ENCODE data around the gene NRARP. TPM values are rescaled to one million over a fixed set of nuclear protein-coding genes. Genes with fewer than 3 reads are reported as not detected.

NRARP gene
- total and polyA plus RNA-seq, 2 of the 13 experiments (the other 11 are each of a cell fraction or from before 2014, with no cell fraction given): 0.22 to 0.46 TPM

DNA sequence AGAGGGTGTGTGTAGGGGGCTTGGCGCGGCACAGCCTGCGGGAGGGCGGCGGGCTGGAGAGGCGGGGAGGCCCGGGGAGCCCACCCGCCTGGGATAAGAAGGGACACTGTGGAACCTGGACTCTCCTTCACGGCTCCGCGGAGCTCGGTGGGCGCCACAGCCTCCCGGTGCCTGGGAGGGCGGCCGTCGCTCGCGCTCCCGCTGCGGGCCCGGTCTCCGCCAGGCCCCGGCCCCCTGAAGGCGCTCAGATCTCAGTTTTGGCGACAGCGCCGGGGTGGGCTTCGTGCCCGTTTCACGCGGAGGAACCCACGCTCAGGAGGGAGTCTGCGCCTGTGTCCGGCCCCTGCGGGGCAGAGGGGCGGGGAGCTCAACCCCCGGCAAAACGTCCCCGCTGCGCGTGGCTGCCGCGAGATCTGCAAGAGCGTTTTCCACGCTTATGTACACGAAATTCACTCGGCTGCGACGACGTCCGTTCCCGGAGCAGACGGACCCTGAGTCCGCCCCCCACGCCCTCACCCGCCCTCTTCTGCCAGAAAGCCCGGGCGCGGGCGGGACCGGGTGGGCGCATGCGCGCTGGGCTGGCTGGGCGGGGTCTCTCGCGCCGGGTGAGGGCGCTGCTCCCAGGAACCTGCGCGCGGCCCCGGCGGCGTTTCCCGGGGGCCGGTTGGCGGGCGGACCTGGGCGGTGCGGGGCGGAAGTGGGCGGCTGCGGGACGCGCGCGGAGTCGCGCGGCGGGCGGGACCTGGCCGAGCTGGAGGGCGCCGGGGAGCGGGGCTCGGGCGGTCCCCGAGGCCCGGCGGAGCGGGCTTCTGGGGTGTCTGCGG is 47.2 kb downstream of the NRARP start, which contains the start of gene NELFB (continued):
- TF ChIP-seq ZNF33A (CRISPR knock-in tag; IDR thresholded peaks at IDR 0.05; ENCODE audit: borderline replicate concordance): no peak
- no peak for TF ChIP-seq ISX (CRISPR knock-in tag; conservative IDR thresholded peaks at IDR 0.05)
- no peak for TF ChIP-seq ZNF564 (CRISPR knock-in tag; IDR thresholded peaks at IDR 0.05)
- TF ChIP-seq ZNF205 (CRISPR knock-in tag; IDR thresholded peaks at IDR 0.05): peak; percentile 60; the same call in 1 of the 2 replicates
- TF ChIP-seq ZFAT (CRISPR knock-in tag; conservative IDR thresholded peaks at IDR 0.05): no peak
- TF ChIP-seq SMAD9 (CRISPR knock-in tag; IDR thresholded peaks at IDR 0.05): no peak
- TF ChIP-seq, protein P1, sequence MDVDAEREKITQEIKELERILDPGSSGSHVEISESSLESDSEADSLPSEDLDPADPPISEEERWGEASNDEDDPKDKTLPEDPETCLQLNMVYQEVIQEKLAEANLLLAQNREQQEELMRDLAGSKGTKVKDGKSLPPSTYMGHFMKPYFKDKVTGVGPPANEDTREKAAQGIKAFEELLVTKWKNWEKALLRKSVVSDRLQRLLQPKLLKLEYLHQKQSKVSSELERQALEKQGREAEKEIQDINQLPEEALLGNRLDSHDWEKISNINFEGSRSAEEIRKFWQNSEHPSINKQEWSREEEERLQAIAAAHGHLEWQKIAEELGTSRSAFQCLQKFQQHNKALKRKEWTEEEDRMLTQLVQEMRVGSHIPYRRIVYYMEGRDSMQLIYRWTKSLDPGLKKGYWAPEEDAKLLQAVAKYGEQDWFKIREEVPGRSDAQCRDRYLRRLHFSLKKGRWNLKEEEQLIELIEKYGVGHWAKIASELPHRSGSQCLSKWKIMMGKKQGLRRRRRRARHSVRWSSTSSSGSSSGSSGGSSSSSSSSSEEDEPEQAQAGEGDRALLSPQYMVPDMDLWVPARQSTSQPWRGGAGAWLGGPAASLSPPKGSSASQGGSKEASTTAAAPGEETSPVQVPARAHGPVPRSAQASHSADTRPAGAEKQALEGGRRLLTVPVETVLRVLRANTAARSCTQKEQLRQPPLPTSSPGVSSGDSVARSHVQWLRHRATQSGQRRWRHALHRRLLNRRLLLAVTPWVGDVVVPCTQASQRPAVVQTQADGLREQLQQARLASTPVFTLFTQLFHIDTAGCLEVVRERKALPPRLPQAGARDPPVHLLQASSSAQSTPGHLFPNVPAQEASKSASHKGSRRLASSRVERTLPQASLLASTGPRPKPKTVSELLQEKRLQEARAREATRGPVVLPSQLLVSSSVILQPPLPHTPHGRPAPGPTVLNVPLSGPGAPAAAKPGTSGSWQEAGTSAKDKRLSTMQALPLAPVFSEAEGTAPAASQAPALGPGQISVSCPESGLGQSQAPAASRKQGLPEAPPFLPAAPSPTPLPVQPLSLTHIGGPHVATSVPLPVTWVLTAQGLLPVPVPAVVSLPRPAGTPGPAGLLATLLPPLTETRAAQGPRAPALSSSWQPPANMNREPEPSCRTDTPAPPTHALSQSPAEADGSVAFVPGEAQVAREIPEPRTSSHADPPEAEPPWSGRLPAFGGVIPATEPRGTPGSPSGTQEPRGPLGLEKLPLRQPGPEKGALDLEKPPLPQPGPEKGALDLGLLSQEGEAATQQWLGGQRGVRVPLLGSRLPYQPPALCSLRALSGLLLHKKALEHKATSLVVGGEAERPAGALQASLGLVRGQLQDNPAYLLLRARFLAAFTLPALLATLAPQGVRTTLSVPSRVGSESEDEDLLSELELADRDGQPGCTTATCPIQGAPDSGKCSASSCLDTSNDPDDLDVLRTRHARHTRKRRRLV (CRISPR knock-in tag; IDR thresholded peaks at IDR 0.05): no peak
- TF ChIP-seq TP53 (CRISPR knock-in tag; conservative IDR thresholded peaks at IDR 0.05): no peak
- TF ChIP-seq NKX3-1 (CRISPR knock-in tag; IDR thresholded peaks at IDR 0.05): no peak; the same call in 1 of the 2 replicates
- TF ChIP-seq ZNF451 (CRISPR knock-in tag; IDR thresholded peaks at IDR 0.05): no peak; the same call in 1 of the 2 replicates
- TF ChIP-seq, protein P2, sequence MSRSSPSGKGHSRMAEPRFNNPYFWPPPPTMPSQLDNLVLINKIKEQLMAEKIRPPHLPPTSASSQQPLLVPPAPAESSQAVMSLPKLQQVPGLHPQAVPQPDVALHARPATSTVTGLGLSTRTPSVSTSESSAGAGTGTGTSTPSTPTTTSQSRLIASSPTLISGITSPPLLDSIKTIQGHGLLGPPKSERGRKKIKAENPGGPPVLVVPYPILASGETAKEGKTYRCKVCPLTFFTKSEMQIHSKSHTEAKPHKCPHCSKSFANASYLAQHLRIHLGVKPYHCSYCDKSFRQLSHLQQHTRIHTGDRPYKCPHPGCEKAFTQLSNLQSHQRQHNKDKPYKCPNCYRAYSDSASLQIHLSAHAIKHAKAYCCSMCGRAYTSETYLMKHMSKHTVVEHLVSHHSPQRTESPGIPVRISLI (CRISPR knock-in tag; IDR thresholded peaks at IDR 0.05; ENCODE audit: borderline replicate concordance): no peak
- TF ChIP-seq, protein P3, sequence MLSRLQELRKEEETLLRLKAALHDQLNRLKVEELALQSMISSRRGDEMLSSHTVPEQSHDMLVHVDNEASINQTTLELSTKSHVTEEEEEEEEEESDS (CRISPR knock-in tag; IDR thresholded peaks at IDR 0.05; ENCODE audit: borderline replicate concordance): no peak
- TF ChIP-seq, protein P4, sequence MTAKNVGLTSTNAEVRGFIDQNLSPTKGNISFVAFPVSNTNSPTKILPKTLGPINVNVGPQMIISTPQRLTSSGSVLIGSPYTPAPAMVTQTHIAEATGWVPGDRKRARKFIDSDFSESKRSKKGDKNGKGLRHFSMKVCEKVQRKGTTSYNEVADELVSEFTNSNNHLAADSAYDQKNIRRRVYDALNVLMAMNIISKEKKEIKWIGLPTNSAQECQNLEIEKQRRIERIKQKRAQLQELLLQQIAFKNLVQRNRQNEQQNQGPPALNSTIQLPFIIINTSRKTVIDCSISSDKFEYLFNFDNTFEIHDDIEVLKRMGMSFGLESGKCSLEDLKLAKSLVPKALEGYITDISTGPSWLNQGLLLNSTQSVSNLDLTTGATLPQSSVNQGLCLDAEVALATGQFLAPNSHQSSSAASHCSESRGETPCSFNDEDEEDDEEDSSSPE (CRISPR knock-in tag; IDR thresholded peaks at IDR 0.05): peak; percentile 76
- TF ChIP-seq ZNF260 (CRISPR knock-in tag; IDR thresholded peaks at IDR 0.05; ENCODE audit: borderline replicate concordance, low read depth): no peak
- TF ChIP-seq HES4 (CRISPR knock-in tag; IDR thresholded peaks at IDR 0.05; ENCODE audit: borderline replicate concordance): no peak
- TF ChIP-seq, protein P5, sequence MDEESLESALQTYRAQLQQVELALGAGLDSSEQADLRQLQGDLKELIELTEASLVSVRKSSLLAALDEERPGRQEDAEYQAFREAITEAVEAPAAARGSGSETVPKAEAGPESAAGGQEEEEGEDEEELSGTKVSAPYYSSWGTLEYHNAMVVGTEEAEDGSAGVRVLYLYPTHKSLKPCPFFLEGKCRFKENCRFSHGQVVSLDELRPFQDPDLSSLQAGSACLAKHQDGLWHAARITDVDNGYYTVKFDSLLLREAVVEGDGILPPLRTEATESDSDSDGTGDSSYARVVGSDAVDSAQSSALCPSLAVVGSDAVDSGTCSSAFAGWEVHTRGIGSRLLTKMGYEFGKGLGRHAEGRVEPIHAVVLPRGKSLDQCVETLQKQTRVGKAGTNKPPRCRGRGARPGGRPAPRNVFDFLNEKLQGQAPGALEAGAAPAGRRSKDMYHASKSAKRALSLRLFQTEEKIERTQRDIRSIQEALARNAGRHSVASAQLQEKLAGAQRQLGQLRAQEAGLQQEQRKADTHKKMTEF (CRISPR knock-in tag; IDR thresholded peaks at IDR 0.05): peak; percentile 23; the same call in 1 of the 2 replicates
- TF ChIP-seq, protein P6, sequence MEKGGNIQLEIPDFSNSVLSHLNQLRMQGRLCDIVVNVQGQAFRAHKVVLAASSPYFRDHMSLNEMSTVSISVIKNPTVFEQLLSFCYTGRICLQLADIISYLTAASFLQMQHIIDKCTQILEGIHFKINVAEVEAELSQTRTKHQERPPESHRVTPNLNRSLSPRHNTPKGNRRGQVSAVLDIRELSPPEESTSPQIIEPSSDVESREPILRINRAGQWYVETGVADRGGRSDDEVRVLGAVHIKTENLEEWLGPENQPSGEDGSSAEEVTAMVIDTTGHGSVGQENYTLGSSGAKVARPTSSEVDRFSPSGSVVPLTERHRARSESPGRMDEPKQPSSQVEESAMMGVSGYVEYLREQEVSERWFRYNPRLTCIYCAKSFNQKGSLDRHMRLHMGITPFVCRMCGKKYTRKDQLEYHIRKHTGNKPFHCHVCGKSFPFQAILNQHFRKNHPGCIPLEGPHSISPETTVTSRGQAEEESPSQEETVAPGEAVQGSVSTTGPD (CRISPR knock-in tag; IDR thresholded peaks at IDR 0.05): no peak
- peak; percentile 94 for TF ChIP-seq HOXA3 (CRISPR knock-in tag; IDR thresholded peaks at IDR 0.05)
